ENCODE measurements around the gene TXNL1.
"Not testable (repeated sequence)": the region's sequence is repeated elsewhere in the genome, so short reads cannot be mapped to it uniquely, and the experiment has no call there.

The TXNL1 gene

DNA sequence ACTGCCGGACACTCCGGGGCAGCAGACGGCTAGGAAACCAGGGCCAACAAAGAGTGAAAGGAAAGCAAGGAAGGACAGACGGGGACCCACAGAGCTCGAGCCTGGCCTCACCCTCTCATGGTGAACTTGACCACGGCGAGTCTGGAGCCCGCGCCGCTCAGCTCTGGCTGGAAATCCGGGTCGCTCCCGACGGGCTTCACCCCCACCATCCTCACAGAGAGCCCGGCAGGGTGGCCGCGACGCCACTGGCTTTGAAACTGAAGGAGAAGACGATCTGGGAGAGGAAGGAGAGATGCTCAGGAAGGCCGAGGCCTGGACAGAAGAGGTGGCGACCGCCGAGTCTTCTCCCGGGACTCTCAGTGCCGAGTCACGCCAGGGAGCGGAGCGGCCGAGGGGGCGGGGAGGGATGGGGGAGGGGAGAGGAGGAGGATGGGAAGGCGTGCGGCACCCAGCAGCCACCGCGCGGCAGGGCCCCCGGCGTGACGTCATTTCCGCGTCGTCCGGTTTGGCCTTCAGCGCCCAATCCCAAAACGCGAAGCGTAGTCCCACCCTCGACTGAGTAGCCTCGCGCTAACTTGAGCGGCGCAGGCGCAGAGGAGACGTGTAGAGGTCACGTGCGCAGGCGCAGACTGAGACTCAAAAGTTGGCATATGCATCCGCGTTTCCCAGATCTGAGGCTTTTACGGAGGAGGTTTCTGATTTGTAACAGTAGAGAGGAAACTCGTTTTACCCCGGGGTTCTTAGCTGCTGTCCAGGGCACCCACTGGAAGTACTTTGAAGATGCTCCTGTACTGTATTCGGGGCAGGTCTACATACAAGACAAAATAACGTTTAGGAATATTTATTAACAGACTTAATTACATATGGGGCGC lies at the start of gene TXNL1:
TXNL1 (minus strand) TSS at position 361 of the 872 bp plus-strand sequence; CDS start at position 209, 152 bp downstream.
- DNase-seq (ENCODE audit: low read depth) = peak; percentile 99

- no peak for DNase-seq (ENCODE audit: low read depth)
Observed at GRCh38 chr18:56684277-56684676, 45.9 kb upstream of the TXNL1 start.

DNA sequence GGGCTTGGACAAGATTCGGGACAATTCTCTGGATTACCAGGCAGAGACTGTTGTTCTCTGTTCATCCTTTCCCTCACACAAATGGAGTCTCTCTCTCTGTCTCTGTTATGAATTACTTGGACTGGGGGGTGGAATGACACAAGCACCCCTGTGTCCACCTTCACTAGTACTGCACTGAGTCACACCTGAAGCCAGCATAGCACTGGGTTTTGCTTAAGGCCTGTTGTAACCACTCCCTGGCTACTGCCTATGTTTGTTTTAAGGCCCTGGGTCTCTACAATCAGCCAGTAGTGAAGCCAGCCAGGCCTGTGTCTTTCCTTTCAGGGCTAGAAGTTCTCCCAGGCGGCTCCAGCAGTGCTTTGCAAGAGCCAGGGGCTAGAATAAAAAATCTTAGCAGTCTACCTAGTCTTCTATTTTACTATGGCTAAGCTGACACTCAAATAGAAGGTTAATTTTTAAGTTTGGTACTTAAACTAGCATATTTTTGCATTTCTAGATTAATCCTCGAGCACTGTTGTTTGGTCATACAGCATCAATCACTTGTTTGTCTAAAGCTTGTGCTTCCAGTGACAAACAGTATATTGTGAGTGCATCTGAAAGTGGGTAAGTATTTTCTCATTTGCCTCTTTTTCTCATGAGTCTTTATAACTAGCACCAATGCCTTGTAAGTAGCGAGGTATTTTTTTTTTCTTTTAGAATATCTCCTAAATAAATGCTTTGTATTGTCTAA lies 40.6 kb upstream of the TXNL1 start:
- DNase-seq (ENCODE audit: low read depth) = no peak

GRCh38 chr18:56676639-56677038 lies 38.2 kb upstream of the TXNL1 start:
- no peak for DNase-seq (ENCODE audit: low read depth)

DNA sequence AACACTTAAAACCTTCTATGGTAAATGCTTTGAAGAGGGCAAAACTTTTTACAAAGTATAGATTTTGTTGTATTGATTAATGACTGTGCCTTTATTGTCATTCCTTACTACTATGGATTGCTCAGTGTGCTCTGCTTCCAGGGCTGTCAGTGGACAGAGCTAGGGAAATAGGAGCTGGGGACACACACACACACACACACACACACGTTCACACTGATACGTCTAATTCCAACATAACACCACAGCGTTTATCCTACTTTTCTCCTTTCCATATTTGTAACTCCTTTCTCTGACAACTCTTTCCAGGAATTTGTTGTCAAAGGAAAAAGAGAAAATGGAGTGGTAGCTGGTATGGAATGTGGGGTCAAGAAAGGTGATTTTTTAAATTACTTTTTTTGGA lies 34.6 kb upstream of the TXNL1 start:
- DNase-seq (ENCODE audit: low read depth) = no peak

GRCh38 chr18:56672391-56672790 lies 34.0 kb upstream of the TXNL1 start:
- no peak for DNase-seq (ENCODE audit: low read depth)

GRCh38 chr18:56662902-56663301 lies 24.5 kb upstream of the TXNL1 start:
- DNase-seq (ENCODE audit: low read depth) = no peak

- DNase-seq (ENCODE audit: low read depth) = no peak
Observed at GRCh38 chr18:56662502-56662901, 24.1 kb upstream of the TXNL1 start.

GRCh38 chr18:56662063-56662408 lies 23.6 kb upstream of the TXNL1 start:
- DNase-seq (ENCODE audit: low read depth) = no peak

- DNase-seq (ENCODE audit: low read depth) = no peak
Observed at GRCh38 chr18:56661360-56662062, 23.1 kb upstream of the TXNL1 start.

- DNase-seq (ENCODE audit: low read depth) = no peak
Observed at GRCh38 chr18:56660655-56661054, 22.3 kb upstream of the TXNL1 start.

DNA sequence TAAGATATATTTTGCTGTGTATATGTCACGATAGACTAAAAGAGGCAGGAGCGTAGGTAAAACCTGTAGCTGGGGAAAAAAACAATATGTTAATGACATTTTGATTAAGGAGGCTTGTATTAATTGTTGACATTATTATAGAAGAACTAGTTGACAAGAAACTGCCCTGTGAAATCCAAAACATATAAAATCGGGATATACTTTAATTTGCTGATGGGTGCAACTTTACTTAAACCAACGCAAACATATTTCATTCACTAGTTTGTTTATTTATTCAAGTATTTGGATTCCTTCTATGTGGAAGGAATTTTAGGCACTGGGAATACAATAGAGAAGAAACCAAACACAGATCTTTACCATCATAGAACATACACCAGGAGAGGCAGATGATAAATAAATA lies 20.7 kb upstream of the TXNL1 start:
- no peak for DNase-seq (ENCODE audit: low read depth)

DNA sequence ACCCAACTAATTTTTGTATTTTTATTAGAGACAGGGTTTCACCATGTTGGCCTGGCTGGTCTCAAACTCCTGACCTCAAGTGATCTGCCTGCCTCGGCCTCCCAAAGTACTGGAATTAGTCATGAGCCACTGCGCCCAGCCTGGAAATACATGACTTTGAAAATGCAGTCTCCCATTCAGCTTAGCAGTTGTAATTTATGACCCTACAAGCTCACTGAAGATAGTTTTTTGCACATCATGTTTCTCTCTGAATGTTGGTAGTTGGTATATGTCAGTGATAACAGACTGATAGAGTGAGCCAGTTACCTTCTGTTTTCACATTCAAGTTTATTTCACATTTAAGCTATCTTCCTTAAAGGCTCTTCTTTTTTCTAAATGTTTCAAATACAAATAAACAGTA lies 19.9 kb upstream of the TXNL1 start:
- no peak for DNase-seq (ENCODE audit: low read depth)

DNA sequence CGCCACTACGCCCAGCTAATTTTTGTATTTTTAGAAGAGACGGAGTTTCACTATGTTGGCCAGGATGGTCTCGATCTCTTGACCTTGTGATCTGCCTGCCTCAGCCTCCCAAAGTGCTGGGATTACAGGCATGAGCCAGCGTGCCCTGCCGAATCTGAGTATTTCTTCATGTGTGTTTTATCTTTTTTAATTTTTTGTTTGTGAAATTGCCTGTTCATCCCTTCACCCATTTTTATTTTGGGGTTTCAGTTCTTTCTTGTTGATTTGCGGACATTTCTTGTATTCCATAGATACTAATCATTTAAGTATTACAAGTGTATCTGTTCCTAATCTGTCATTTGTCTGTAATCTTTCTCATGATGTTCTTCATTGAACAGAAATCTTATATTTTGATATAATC lies 15.9 kb upstream of the TXNL1 start:
- DNase-seq (ENCODE audit: low read depth) = not testable (repeated sequence)

GRCh38 chr18:56652802-56653201 lies 14.4 kb upstream of the TXNL1 start:
- no peak for DNase-seq (ENCODE audit: low read depth)

DNA sequence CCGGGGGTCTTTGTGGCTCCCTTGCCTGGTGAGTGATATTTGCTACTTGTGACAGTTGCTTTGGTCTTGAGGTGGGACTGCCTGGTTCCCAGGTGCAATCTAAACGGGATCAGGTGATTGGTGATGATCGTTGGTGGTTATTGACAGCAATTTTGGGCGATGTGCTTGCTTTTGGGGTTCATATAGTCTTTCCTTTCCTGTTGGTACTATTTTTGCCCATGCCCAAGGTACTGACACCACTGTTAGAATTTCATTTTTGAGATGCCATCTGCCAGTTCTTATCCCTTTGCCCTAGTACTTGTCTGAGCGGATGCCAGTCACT lies 13.3 kb upstream of the TXNL1 start:
- DNase-seq (ENCODE audit: low read depth) = no peak

- peak; percentile 90 for DNase-seq (ENCODE audit: low read depth)
Observed at GRCh38 chr18:56650944-56651770, 12.8 kb upstream of the TXNL1 start, which contains the start of gene WDR7. TSS of gene WDR7 (plus strand) at chr18:56651359. CDS start at chr18:56672516, 21,157 bp downstream.

DNA sequence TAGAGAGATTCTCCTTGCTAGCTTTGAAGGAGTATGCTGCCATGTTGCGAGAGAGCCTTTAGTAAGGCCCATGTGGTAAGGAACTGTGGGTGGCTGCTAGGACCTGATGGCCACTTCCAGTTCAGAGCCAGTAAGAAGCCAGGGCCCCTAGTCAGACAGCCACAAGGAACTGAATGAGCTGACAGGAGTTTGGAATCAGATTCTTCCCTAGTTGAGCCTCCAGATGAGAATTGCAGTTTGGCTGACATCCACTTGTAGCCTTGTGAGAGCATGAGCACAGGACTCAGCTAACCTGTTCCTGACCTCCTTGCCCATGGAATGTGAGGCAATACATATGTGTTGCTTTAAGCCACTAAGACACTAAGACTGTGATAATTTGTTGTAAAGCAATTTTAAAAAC lies 11.6 kb upstream of the TXNL1 start:
- no peak for DNase-seq (ENCODE audit: low read depth)

GRCh38 chr18:56647951-56648893 lies 9.8 kb upstream of the TXNL1 start:
- no peak for DNase-seq (ENCODE audit: low read depth)

DNA sequence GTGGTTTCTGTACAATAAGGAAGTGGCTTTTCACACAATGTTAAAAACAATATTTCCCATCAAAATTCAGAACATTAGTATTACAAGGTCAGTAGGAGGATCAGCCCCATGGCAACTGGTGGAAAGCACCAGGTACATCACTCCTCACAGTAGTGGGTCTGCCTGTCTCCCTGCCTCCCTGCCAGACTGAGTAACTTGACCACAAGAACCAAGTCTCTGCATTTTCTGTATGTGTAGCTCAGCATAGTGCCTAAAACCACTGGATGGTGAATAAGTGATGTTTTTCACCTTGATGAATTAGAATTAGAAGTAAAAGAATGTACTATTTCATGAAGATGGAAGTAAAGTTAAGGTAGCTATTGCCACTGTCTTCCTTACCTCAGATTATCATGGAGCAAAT lies 8.7 kb upstream of the TXNL1 start:
- DNase-seq (ENCODE audit: low read depth) = no peak
